D721Med (cell line): ENCODE results near the gene CRABP2.

Source experiments
- DNase-seq: peaks from one replicate; pipeline ENCODE4 v3.0.0; 2011; ENCODE audit warnings: low spot score; ENCODE audit not compliant: insufficient read length
- FAIRE-seq: peaks from 2 replicates; lab custom pipeline; 2011; peaks lifted over from hg19 to GRCh38; lab: Jason Lieb, UNC
- TF ChIP-seq, protein P1 (sequence below): IDR thresholded peaks from 2 replicates; pipeline ENCODE4 v1.5.1; 2012; ENCODE audit warnings: mild to moderate bottlenecking, control low read depth; ENCODE audit not compliant: insufficient read depth; ENCODE audit errors: missing control alignments

Gene CRABP2

DNA sequence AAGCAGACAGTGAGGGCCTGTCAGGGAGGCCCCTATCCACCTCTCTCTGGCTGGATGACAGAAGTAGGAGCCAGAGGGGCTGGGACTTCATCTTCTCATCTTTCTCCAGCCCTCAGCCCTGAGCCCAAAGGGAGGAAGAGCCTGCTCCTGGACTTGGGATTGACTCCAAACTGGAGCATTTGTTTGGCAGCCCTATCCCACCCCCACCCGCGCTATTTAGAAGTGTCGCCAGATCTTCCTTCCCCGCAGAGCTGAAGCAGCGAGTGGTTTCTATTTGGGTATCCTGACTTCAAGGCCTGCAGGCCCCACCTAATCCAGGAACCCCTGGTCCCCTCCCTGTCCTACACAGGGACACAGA lies 37.8 kb downstream of the CRABP2 start:
- FAIRE-seq (no peak), DNase-seq (no peak)
- TF ChIP-seq, protein P1, sequence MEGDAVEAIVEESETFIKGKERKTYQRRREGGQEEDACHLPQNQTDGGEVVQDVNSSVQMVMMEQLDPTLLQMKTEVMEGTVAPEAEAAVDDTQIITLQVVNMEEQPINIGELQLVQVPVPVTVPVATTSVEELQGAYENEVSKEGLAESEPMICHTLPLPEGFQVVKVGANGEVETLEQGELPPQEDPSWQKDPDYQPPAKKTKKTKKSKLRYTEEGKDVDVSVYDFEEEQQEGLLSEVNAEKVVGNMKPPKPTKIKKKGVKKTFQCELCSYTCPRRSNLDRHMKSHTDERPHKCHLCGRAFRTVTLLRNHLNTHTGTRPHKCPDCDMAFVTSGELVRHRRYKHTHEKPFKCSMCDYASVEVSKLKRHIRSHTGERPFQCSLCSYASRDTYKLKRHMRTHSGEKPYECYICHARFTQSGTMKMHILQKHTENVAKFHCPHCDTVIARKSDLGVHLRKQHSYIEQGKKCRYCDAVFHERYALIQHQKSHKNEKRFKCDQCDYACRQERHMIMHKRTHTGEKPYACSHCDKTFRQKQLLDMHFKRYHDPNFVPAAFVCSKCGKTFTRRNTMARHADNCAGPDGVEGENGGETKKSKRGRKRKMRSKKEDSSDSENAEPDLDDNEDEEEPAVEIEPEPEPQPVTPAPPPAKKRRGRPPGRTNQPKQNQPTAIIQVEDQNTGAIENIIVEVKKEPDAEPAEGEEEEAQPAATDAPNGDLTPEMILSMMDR: no peak

DNA sequence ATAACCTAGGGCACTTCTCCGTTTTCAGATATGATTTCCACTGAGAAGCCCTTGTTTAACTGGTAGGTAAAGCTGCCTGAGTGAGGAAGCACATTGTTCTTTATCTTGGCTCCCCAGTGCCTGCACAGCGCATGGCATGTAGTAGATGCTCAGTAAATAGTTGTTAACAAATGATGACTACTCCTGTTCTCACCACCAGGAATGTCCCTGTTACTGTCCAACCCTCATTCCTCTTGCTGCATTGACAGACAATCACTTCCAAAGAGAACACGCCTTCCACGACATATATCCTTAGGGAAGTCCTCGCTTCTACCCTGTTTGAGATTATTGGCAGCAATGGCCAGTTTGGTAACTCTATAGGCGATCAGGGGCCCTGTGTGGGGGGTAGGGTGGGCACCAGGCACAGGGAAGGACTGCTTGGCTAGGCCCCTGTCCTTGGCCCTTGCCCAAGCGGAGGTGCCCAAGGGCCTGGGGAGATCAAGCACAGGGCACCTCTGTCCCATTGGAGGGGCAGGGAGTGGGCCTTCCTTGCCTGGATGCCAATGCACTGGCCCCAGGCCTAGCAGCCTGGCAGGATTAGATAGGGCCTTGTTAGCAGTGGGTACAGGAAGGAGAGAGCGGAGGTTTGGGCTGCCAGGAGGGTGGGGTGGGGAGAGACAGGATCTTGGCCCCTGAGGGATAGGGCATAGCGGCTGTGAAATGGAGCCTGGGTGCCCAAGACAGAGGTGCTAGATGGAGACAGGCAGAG lies 38.3 kb downstream of the CRABP2 start:
- FAIRE-seq: no peak

GRCh38 chr1:156665539-156665938 lies 39.8 kb downstream of the CRABP2 start:
- no peak for DNase-seq
- FAIRE-seq: no peak
- TF ChIP-seq, protein P1: no peak

More for the DNA sequence above, 38.3 kb downstream of the CRABP2 start:
- no peak for DNase-seq
- TF ChIP-seq, protein P1: no peak

DNA sequence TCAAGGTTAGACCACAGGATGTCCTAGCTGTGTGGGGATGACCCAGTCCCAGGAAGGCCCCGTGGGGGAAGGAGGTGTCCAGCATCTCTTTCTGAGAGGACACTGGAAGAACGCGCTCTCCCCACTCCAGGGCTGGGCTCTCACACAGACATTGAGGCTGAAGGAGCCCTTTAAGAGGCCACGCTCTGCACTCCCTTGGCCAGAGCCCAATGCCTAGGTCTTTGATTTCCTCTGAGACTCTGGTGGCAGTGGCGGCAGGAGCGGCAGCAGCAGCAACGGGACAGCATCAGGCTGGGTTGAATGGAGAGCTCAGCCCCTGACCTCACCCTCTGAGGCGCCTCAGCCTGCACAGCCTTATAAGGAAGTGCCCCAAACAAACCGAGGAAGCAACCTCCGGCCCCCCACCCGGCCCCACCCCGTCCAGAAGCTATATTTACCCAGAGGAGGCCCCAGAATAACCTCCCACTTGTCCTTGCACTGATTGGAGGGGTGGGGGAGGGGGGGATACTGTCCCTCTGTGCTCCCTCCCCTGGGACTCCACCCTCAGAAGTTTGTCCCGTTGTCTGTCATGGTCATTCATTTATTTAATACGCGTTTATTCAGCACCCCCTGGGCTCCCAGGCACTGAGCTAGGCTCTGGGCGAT lies 40.5 kb downstream of the CRABP2 start:
- DNase-seq (no peak), FAIRE-seq (no peak)
- TF ChIP-seq, protein P1: no peak

GRCh38 chr1:156664046-156664766 lies 41.2 kb downstream of the CRABP2 start:
- no peak for FAIRE-seq

DNA sequence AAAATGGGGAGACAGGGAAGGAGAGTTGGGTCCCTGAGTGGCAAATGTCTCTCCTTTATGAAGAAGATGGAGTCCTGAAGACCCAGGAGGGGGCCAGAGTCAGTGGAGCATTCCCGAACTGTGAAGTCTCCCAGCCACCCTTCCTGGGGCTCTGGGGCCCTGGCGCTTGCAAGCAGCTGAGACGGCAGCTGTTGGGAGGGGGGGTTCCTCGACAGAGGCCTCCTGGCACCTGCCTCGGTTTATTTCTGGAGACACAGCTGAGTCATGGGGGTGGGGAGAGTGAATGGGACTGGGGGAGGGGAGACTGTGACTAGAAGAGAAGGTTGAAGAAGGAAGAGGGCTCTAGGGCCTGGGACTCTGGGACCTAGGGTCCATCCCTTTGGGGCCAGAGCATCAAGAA lies 42.2 kb downstream of the CRABP2 start:
- FAIRE-seq: no peak
- DNase-seq: no peak
- TF ChIP-seq, protein P1: no peak

More at GRCh38 chr1:156664046-156664766, 41.2 kb downstream of the CRABP2 start:
- TF ChIP-seq, protein P1: no peak
- no peak for DNase-seq
